Sigmoid colon (tissue), 4 donors: Measurements from ENCODE around the gene ZNF619.

ENCODE experiments used
- EP300 ChIP-seq, 4 donors: sonication (generic); formaldehyde crosslinking; IDR thresholded peaks; one replicate each; pipeline ENCODE4 v1.6.1; 2017; ENCODE audit warnings: antibody characterized with exemption in 4 of 4
- POLR2A ChIP-seq, 2 donors: fragments of 450-650 bp; IDR thresholded peaks; one replicate each; pipeline ENCODE4 v1.6.1; 2016; ENCODE audit warnings: antibody characterized with exemption in 2 of 2, mild to moderate bottlenecking in 2 of 2, moderate library complexity in 2 of 2
- POLR2AphosphoS5 ChIP-seq, 4 donors: sonication (generic); formaldehyde crosslinking; IDR thresholded peaks; one replicate each; pipeline ENCODE4 v1.6.1; 2017; ENCODE audit warnings: antibody characterized with exemption in 4 of 4
- TF ChIP-seq, protein P1 (sequence below), 4 experiments: fragments of 450-650 bp in 3 of 4; fragments of 200-600 bp in 1 of 4; IDR thresholded peaks; one replicate each; pipeline ENCODE4 v1.5.1; 2016 to 2019; ENCODE audit warnings: antibody characterized with exemption in 4 of 4, mild to moderate bottlenecking in 3 of 4, moderate library complexity in 2 of 4

DNA sequence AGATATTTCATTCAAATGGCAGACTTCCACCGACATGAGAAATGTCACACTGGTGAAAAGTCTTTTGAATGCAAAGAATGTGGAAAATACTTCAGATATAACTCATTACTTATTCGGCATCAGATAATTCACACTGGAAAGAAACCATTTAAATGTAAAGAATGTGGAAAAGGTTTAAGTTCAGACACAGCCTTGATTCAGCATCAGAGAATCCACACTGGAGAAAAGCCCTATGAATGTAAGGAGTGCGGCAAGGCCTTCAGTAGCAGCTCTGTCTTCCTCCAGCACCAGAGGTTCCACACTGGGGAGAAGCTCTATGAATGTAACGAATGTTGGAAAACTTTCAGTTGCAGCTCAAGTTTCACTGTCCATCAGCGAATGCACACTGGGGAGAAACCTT is 39.3 kb downstream of the ZNF619 start:
- TF ChIP-seq, protein P1, sequence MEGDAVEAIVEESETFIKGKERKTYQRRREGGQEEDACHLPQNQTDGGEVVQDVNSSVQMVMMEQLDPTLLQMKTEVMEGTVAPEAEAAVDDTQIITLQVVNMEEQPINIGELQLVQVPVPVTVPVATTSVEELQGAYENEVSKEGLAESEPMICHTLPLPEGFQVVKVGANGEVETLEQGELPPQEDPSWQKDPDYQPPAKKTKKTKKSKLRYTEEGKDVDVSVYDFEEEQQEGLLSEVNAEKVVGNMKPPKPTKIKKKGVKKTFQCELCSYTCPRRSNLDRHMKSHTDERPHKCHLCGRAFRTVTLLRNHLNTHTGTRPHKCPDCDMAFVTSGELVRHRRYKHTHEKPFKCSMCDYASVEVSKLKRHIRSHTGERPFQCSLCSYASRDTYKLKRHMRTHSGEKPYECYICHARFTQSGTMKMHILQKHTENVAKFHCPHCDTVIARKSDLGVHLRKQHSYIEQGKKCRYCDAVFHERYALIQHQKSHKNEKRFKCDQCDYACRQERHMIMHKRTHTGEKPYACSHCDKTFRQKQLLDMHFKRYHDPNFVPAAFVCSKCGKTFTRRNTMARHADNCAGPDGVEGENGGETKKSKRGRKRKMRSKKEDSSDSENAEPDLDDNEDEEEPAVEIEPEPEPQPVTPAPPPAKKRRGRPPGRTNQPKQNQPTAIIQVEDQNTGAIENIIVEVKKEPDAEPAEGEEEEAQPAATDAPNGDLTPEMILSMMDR (IDR thresholded peaks at IDR 0.05): no peak
- TF ChIP-seq POLR2A (IDR thresholded peaks at IDR 0.05) (no peak), POLR2AphosphoS5 (IDR thresholded peaks at IDR 0.05) (no peak), EP300 (IDR thresholded peaks at IDR 0.05) (no peak)
